Measurements from ENCODE around the gene ZBTB20. TPM values are rescaled to one million over a fixed set of nuclear protein-coding genes. Genes with fewer than 3 reads are reported as not detected.
A peak's percentile ranks its signal among the peaks of the same experiment; 100 is the strongest.
"Not testable (repeated sequence)": the region's sequence is repeated elsewhere in the genome, so short reads cannot be mapped to it uniquely, and the experiment has no call there.

Gene ZBTB20
- total RNA-seq, result 10 to 100 TPM; 75.7 to 91.2 TPM
- long read RNA-seq, donor 1, full-length matches to known transcripts, result 2 of 53 reads
- long read RNA-seq, donor 1, partial matches to known transcripts, result 7 of 53 reads
- long read RNA-seq, donor 1, other reads (novel, unspliced or antisense), result 44 of 53 reads
- long read RNA-seq, donor 2, full-length matches to known transcripts, result 6 of 110 reads
- long read RNA-seq, donor 2, partial matches to known transcripts, result 42 of 110 reads
- long read RNA-seq, donor 2, other reads (novel, unspliced or antisense), result 62 of 110 reads

GRCh38 chr3:115146418-115147328, at the start of gene ZBTB20:
Gene ZBTB20, minus strand, starts transcription at chr3:115147288.
- DNase-seq (ENCODE audit: low spot score), result peak; percentile 89
- intact Hi-C loops (cut with DNase I), result no loop called here

- intact Hi-C loops (cut with DNase I), result no loop called here
These were observed 47.4 kb upstream of the ZBTB20 start for GRCh38 chr3:115194476-115194875.

GRCh38 chr3:115190747-115191146, 43.7 kb upstream of the ZBTB20 start:
- intact Hi-C loops (cut with DNase I), result no loop called here
- DNase-seq (ENCODE audit: low spot score), result no peak

More at GRCh38 chr3:115194476-115194875, 47.4 kb upstream of the ZBTB20 start:
- DNase-seq (ENCODE audit: low spot score), result no peak

GRCh38 chr3:115187149-115187757, 40.2 kb upstream of the ZBTB20 start:
- intact Hi-C loops (cut with DNase I), result no loop called here
- no peak for DNase-seq (ENCODE audit: low spot score)

GRCh38 chr3:115186351-115187148, 39.5 kb upstream of the ZBTB20 start:
- intact Hi-C loops (cut with DNase I), result no loop called here
- DNase-seq (ENCODE audit: low spot score), result no peak

GRCh38 chr3:115184859-115185572, 37.9 kb upstream of the ZBTB20 start:
- DNase-seq (ENCODE audit: low spot score); intact Hi-C loops (cut with DNase I): not testable (repeated sequence)

GRCh38 chr3:115178930-115179329, 31.8 kb upstream of the ZBTB20 start:
- intact Hi-C loops (cut with DNase I); DNase-seq (ENCODE audit: low spot score): not testable (repeated sequence)

- intact Hi-C loops (cut with DNase I), result no loop called here
- DNase-seq (ENCODE audit: low spot score), result no peak
These were observed 22.7 kb upstream of the ZBTB20 start for GRCh38 chr3:115169808-115170207.

GRCh38 chr3:115165701-115166100, 18.6 kb upstream of the ZBTB20 start:
- DNase-seq (ENCODE audit: low spot score), result no peak
- intact Hi-C loops (cut with DNase I), result no loop called here

- intact Hi-C loops (cut with DNase I), result no loop called here
These were observed 18.2 kb upstream of the ZBTB20 start for GRCh38 chr3:115165266-115165665.

GRCh38 chr3:115164374-115165221, 17.5 kb upstream of the ZBTB20 start:
- intact Hi-C loops (cut with DNase I), result no loop called here
- DNase-seq (ENCODE audit: low spot score), result no peak

More at GRCh38 chr3:115165266-115165665, 18.2 kb upstream of the ZBTB20 start:
- DNase-seq (ENCODE audit: low spot score), result no peak

GRCh38 chr3:115162759-115163158, 15.7 kb upstream of the ZBTB20 start:
- DNase-seq (ENCODE audit: low spot score), result no peak

GRCh38 chr3:115161866-115162265, 14.8 kb upstream of the ZBTB20 start:
- no peak for DNase-seq (ENCODE audit: low spot score)
- intact Hi-C loops (cut with DNase I), result no loop called here

More at GRCh38 chr3:115162759-115163158, 15.7 kb upstream of the ZBTB20 start:
- intact Hi-C loops (cut with DNase I), result no loop called here

- no peak for DNase-seq (ENCODE audit: low spot score)
- intact Hi-C loops (cut with DNase I), result no loop called here
These were observed 14.2 kb upstream of the ZBTB20 start for GRCh38 chr3:115161168-115161834.

GRCh38 chr3:115160295-115160694, 13.2 kb upstream of the ZBTB20 start:
- DNase-seq (ENCODE audit: low spot score), result no peak
- intact Hi-C loops (cut with DNase I), result no loop called here

GRCh38 chr3:115156046-115156654, 9.1 kb upstream of the ZBTB20 start:
- DNase-seq (ENCODE audit: low spot score), result no peak

GRCh38 chr3:115154611-115155010, 7.5 kb upstream of the ZBTB20 start:
- no peak for DNase-seq (ENCODE audit: low spot score)
- intact Hi-C loops (cut with DNase I), result no loop called here

More at GRCh38 chr3:115156046-115156654, 9.1 kb upstream of the ZBTB20 start:
- intact Hi-C loops (cut with DNase I), result no loop called here
